Midbrain (tissue), 1 donor: ENCODE data around the gene HIP1R.
A peak's percentile ranks its signal among the peaks of the same experiment; 100 is the strongest.
"Not testable (repeated sequence)": the region's sequence is repeated elsewhere in the genome, so short reads cannot be mapped to it uniquely, and the experiment has no call there.

Source experiments
- DNase-seq: peaks from one replicate; lab custom pipeline; 2025; lab: John Stamatoyannopoulos, UW

The HIP1R gene

DNA sequence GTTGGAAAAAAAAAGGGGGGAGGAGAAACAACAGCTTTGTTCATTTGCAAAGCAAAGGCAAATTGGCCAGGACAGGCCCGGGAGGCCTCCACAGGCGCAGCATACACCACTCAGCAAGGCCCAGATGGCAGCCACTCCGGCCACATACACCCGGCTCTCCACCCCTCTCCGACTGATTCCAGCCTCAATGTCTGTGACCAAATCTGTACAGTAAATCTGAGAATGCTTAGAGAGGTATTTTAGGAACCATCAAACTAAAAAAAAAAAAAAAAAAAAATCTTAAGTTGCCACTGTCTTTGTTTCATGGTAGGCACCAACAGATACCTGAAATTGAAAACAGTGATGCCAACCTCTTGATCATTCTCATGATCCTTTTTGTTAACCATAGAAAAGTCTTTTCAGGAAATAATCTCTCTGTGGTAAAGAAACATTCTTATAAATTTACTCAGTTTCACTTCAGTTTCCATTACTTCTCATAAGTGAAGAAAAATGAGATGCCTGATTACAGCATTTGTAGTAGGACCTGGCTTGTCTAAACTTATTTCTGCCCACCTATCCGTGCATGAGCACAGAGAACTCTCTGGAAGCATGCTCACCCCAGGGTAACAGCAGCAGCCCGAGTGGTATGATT, 40.4 kb downstream of the HIP1R start:
- DNase-seq: peak; percentile 32

DNA sequence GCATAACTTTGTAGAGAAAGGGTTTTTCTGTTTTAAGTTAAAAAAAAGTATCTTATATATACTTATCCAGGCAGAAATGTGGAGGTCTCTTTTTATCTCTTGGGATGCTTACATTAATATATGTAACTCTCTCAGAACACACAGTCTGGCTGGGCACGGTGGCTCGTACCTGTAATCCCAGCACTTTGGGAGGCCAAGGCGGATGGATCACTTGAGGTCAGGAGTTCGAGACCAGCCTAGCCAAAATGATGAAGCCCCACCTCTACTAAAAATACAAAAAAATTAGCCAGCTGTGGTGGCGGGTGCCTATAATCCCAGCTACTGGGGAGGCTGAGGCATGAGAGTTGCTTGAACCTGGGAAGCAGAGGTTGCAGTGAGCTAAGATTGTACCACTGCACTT, 41.0 kb downstream of the HIP1R start:
- not testable (repeated sequence) for DNase-seq

DNA sequence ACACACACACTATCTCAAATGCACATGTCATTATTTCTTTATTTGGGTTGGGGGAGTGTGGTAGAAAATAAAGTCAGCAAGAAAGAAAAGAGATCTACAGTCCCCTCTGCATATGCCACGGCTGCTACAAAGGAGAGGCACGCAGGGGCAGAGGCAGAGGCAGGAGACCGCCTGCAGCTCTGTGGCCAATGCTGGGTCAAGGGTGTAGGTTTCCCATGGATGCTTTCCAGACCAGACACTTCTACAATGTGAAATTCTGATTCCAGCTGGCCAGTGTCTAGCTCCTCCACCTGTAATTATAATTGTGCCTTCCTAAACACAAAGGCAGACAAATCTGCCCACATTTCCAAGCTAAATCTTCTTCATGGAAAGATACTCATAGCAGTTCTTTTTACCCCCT, 41.5 kb downstream of the HIP1R start:
- no peak for DNase-seq

DNA sequence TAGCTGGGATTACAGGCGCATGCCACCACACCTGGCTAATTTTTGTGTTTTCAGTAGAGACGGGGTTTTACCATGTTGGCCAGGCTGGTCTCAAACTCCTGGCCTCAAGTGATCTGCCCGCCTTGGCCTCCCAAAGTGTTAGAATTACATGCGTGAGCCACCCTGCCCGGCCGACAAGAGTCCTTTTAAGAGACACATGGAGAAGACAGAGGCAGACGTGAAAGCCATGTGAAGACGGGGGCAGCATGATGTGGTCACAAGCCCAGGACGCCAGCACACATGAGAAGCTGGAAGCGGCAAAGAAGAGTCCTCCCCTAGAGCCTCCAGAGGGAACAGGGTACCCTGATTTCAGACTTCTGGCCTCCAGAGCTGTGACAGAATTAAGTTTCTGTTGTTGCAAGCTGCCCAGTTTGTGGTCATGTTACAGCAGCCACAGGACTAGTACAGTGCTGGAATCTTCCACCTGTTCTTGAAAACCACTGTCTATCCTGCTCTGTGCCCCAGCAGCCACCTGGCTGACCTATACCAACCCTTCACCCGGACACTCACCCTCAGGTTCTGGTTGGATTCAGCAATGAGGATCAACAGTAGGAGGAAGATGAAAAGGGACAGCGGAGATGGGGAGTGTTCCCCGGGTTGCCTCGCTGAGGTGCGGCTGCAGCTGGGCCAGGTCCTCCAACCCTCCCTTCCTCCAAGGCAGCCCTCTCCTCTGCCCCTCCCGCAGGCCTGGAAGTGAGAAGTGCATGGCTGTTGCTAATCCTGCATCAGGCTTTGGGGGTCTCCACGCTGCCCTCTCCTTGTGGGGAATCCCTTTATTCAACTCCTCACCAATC, 43.7 kb downstream of the HIP1R start:
- DNase-seq: no peak

DNA sequence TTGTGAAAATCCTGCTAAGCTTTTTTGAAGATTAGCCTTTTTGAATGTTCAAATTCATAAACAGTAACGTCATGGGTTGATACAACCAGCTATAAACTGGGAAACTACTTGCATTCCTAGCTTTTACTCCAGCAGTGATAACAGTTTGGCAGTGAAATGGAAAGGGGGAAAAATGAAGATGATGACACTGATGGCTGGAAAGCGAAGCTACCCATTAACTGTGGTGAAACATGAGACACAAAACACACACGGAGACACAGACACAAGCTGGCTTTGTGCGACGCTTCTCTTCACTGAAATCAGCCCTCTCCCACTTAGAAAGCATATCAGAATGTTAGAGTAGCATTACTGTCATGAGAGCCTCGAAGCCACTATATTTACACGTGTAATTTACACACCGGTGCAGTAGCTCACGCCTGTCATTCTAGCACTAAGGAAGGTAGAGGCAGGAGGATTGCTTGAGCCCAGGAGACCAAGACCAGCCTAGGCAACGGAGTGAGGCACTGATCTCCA, 45.0 kb downstream of the HIP1R start:
- no peak for DNase-seq

DNA sequence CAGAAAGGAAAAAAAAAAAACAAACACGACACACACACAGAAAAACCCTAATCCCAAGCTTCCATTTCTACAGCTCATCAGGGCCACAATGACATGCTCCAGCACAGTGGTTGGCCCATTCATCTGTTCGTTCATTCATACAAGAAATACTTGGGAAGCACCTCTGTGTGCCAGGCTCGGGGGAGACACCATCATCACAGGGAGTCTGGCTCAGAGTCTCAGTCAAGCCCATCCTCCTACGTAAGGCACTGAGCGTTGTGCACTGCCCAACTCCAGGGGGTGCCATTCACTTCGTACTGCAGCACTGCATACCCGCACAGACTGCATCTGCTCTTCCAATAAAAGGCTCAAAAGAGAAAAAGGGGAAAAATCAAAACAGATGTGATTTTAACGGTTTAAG, 45.4 kb downstream of the HIP1R start:
- DNase-seq: peak; percentile 83

DNA sequence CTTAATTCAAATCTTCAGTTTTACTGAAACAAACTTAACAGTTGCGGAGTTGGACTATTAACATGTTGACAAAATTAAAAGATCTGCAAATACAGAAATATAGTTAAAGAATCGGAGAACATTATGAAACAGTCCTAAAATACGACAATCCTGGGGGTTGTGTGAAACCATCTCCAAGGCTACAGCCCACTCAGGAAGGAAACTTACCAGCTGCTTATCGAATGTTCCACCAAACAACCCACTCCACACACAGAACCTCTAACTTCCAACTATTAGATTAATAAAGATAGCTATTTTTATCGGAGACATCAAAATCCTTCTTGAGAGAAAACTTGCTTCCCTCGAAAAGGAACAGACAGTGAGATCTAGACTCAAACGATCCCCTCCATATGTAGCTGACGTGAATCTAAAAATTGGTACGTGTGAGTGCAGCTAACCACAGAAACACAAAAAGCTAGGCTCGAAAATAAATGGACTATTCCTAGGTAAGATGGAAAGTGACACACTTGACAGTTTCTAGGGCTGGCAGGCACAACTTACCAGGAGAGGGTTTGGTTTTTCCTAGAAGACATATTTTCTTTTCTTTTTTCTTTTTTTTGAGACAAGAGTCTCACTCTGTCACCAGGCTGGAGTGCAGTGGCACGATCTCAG, 47.8 kb downstream of the HIP1R start:
- DNase-seq: no peak

DNA sequence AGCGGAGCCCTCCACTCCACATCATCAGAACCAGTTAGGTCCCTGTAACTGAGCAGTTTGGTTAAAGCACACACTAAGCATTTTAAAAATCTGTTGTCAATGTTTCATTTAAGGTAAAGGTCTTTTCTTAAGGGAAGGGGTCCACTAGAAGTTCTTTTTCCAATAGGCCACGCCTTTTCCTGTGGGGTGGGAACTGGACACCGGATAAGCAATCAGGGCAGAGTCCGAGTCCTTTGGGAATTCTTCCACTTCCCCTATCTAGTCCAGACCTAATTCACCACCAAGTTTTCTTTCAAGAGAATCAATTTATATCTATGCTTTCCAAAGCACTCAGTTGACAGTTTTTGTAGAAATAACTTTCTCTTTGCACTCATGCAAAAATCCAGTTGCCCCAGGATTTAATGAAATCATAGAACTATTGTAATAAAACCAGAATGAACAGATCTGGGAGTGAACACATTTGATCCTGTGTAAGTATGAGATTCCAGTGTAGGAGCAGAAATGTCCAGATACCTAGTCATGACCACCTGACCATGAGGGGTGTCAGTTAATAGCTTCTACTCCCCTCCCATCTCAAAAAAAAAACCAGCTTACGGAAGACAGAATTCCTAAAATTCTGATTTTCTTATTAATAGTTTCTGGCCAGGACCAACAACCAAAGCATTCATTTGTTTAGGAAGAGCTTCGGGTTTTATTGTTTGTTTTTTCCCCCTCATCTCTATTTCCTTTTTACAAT, 49.0 kb downstream of the HIP1R start:
- no peak for DNase-seq

DNA sequence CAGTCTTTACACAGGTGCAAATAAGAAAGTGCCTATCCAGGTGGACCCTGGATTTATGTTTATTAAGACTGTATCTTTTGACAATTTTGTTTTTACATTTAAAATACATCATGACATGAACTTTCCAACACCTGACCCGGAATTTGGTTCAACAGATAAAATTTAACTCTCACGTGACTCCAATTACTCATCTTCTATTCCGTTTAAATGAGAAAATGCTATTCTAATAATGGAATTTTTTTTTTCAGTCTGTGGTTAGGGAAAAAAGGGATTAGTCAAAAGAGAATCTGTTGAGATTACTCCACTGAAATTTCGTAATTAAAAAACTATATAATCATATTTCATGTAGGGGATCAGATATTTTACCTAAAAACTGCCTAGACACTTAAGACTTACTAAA, 49.6 kb downstream of the HIP1R start:
- DNase-seq: no peak

DNA sequence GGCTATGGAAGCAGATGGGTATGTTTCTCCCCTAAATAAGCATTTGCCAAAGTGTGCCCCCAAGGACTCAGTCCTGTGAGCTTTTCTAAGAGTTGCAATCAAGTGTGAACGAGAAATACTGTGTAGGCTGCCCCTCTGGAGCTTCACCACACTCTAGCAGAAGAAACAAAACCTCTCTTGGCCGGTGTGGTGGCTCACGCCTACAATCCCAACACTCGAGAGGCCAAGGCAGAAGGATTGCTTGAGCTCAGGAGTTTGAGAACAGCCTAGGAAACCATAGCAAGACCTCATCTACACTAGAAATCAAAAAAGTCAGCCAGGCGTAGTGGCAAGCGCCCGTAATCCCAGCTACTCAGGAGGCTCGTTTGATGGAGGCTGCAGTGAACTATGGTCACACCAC, 50.9 kb downstream of the HIP1R start:
- DNase-seq: no peak

DNA sequence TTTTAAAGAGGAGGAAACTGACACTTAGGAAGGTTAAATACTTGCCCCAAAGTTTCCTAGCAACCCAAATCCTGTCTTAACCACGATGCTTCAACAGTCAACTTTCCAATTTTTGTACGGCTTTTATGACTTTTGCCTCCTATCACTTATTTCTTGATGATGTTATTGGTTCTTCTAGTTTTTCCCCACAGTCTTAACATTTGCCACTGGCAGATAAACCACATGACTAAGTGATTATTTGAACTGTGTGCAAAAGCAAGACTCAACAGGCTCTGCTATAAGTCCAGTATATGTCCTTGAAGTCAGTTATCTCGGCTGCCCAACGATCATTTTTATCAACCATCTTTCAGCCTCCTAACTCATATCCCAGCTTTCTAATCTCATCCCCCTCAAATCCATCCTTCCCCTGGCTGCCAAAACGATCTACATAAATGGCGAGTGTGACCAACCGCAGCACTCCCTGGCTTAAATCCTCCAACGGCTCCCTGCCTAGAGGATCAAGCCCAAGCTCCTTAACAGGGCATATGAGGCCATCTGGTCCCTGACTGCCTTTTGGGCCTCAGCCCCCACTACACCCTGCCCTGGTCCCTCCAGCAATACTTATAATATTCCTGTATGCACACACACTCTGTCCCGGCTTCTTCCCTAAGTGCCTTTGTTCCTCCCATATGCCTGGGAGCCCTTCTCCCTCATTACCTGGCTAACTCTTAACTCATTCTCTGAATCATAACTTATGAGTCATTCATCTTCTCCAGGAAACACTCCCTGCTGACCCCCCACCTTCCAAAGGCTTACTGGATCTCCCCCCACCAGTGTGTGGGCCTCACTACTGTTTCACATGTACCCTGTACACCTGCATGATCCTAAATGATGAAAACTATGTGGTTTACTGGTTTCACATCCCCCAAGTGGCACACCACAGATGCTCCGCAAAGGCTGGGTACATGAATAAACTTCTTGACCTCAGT, 51.9 kb downstream of the HIP1R start:
- DNase-seq: no peak

DNA sequence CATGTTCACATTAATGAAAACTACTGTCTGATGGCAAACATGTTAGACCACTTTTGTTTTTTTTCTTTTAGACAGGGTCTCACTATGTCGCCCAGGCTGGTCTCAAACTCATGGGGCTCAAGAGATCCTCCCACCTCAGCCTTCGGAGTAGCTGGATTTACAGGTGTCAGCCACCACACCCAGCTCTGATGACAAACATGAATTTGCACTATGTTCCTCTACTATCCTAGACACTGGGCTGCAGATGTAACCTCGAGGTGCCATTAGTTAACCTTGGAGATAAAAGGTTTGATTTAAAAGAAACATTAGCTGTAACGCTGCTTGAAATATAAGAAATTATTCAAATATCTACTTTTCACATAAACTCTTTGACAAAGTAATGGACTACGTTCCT, 52.6 kb downstream of the HIP1R start:
- no peak for DNase-seq

DNA sequence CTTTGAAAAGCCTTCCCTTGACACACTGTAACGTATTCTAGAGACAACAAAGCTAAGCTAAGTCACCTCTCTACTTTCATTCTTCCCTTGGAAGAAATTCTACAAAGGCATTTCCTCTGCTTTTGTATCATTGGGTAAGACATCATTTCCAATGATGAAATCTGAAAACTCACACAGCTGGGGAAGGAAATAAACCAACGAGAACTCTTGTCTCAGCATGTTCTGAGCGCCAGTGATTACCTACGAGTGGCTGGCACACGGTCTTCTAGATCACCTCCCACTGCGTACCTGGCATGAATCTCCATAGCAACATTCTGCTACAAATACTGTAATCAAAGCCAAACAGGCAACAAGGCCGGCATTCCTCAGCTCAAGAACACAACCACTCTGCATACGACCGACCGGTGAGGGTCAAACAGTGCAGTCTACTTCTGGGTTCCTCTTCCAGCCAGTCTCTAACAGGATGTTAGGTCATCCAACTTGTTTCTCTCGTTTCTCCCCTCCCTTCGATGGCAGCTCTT, 53.0 kb downstream of the HIP1R start:
- DNase-seq: no peak

DNA sequence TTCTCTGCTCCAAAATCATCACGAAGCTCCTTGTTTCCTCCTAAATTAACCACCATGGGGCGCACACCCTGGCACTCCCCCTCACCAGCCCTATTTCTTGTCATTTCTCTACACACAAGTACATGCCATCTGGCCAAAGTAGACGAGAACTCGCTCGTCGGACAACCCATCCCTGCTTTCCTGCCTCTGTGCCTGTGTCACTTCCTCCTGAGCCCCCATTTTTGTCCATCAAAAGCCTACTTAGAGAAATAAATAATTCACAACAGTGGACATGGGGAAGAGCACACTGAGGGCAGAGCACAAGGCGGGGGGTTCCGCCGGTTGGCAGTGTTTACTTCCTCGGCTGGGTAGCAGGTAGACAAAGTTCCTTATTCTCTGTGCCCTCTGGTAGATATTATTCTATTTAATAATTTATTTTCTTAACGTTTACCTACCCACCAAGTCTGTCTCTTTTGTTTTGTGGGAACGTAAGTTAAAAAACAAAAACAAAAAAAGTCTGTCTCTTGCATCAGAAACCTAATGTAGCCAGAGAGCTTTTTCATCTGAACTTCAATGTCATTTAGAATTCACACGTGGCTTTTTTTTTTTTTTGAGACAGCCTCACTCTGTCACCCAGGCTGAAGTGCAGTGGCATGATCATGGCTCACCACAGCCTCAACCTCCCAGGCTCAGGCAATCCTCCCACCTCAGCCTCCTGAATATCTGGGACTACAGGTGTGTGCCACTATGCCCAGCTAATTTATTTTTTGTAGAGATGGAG, 54.7 kb downstream of the HIP1R start:
- DNase-seq: no peak

DNA sequence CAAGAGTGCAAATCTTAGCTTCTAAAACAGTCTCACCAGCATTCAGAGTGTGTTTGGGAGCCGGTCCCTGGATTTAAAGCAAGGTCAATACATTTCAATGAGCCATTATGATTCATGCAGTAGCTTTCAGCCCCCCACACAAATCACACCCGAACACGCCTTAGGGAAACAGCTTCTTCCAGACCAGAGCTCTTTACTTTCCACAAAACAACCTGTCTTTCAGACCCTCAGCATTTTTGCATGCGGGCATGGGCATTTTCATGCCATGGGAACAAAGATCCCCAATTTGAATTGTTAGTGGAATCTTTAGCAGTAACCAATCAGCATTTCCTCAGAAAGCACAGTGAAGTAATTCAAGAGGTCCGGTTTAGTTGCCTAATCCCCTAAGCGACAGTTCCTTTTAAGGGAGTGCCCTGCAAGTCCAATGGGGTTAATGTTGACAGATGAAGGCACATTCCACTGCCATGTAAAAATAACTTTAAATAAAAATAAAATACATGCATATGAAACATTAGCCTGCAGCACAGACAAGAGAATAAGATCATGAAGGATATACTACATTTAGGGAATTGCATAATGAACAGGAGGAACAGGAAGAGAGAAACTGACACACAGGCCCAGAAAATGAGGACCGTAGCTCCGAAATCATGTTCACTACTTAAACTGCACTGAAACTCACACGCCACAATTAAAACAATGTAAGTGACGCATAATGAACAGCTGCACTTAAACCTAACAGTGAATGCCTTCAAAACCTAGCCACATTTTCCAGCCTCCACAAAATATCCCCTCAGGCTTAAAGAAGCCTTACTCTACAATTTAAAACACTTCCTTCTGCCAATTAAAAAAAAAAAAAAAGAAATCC, 56.6 kb downstream of the HIP1R start:
- no peak for DNase-seq

DNA sequence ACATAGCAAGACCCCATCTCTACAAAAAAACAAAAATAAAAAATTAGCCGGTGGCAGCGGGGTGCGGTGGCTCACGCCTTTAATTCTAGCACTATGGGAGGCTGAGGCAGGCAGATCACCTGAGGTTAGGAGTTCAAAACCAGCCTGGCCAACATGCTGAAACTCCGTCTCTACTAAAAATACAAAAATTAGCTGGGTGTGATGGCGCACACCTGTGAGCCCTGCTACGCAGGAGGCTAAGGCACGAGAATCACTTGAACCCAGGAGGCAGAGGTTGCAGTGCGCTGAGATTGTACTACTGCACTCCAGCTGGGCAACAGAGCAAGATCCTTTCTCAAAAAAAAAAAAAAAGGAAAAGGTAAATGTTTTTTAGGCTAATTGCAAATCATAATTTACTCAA, 57.5 kb downstream of the HIP1R start:
- not testable (repeated sequence) for DNase-seq

DNA sequence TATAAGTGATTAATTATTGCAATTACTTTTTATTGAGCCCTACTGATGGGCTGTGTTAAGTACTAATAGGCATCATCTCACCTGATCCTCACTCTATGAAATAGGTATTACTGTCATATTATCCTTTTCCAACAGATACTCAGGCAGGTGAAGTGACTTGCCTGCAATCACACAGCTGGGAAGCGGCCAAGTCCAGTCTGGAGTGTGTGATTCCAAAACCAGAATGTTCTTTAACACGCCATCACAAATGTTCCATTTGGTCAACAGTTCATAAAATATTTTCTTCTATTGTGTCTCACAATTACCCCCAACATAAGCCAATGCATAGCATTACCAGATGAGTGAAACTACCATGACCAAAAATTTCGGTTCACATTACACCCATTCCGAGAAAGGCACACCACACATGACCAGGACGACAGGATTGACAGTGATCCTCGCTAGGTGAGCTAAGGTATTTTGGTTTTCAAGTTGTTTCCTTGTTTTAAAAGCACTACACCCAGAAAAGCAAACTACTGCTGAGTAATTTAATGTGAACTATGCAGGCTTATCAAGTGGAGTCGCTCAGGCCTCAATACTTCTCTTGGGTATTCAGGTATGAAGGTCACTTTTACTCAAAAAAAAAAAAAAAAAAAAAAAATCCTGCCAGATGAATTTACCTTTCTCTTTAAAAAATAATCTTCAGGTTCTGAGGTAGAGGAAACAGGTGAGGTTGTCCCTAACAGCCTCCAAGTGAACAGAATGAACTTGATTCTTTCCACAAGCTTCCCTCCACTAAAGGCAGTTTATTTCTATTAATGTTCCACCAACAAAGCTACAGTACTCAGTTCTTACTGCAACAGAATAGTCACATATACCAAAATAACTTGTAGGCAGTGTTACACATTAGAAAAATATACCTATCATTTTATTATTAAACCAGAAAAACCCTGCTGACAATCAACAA, 58.2 kb downstream of the HIP1R start:
- no peak for DNase-seq
